PFSK-1 (cell line): ENCODE measurements around the gene OR8A1.

Experiments used
- POLR2AphosphoS5 ChIP-seq: IDR thresholded peaks from 2 replicates; pipeline ENCODE4 v1.6.1; 2012; ENCODE audit warnings: low read depth, mild to moderate bottlenecking, control low read depth, low read length, moderate library complexity
- TAF1 ChIP-seq: IDR thresholded peaks from 2 replicates; pipeline ENCODE4 v1.6.1; 2012; ENCODE audit warnings: low read length, control low read depth, borderline replicate concordance; ENCODE audit not compliant: insufficient read depth
- TF ChIP-seq, protein P1 (sequence below), 2 experiments: IDR thresholded peaks; 2 replicates each; pipeline versions ENCODE4 v1.6.1 to v1.8.0; 2011 to 2012; ENCODE audit warnings: low read depth in 2 of 2, low read length in 2 of 2, control low read depth in 1 of 2, inconsistent platforms in 1 of 2, mild to moderate bottlenecking in 1 of 2, moderate library complexity in 1 of 2; ENCODE audit not compliant: insufficient read depth in 1 of 2

DNA sequence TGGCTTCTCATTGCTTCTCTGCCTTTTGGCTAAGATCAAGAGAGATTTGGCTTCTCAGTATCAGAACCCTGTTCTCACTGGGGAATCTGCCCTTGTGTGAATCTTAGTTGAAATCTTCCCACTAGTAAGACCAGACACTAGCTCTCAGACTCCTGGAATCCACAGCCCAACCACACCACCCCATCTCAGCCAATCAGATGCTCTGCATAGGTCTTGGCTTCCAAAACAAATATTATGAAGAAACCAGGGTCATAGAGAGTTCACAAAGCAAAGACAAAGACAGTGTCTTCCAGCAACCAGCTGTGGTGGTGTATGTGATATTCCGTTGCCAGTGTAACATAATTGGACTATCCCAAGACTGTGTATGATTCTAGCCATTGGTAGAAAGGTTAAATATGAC lies 31.8 kb upstream of the OR8A1 start:
- TF ChIP-seq POLR2AphosphoS5 (no peak), TAF1 (no peak)
- TF ChIP-seq, protein P1, sequence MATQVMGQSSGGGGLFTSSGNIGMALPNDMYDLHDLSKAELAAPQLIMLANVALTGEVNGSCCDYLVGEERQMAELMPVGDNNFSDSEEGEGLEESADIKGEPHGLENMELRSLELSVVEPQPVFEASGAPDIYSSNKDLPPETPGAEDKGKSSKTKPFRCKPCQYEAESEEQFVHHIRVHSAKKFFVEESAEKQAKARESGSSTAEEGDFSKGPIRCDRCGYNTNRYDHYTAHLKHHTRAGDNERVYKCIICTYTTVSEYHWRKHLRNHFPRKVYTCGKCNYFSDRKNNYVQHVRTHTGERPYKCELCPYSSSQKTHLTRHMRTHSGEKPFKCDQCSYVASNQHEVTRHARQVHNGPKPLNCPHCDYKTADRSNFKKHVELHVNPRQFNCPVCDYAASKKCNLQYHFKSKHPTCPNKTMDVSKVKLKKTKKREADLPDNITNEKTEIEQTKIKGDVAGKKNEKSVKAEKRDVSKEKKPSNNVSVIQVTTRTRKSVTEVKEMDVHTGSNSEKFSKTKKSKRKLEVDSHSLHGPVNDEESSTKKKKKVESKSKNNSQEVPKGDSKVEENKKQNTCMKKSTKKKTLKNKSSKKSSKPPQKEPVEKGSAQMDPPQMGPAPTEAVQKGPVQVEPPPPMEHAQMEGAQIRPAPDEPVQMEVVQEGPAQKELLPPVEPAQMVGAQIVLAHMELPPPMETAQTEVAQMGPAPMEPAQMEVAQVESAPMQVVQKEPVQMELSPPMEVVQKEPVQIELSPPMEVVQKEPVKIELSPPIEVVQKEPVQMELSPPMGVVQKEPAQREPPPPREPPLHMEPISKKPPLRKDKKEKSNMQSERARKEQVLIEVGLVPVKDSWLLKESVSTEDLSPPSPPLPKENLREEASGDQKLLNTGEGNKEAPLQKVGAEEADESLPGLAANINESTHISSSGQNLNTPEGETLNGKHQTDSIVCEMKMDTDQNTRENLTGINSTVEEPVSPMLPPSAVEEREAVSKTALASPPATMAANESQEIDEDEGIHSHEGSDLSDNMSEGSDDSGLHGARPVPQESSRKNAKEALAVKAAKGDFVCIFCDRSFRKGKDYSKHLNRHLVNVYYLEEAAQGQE (IDR thresholded peaks at IDR 0.05; ENCODE audit: insufficient read depth in 1 of 2, low read depth in 2 of 2, low read length in 2 of 2), result no peak
